Right atrium auricular region (tissue), 2 donors: ENCODE results near the gene LRRC45. TPM values are rescaled to one million over a fixed set of nuclear protein-coding genes. Genes with fewer than 3 reads are reported as not detected.

Experiments used
- DNase-seq: peaks from one replicate; pipeline ENCODE4 v3.0.0-alpha.2; 2019; ENCODE audit warnings: low spot score
- H3K27ac ChIP-seq, 2 donors: fragments of 200-600 bp; sonication (generic); 1 replicate in 1 of 2; 2 replicates in 1 of 2; pipeline ENCODE4 v1.5.1; 2016 to 2019
- H3K27me3 ChIP-seq, 2 donors: fragments of 200-600 bp; sonication (generic); one replicate each; pipeline versions ENCODE4 v1.5.1 to v1.6.0; 2017 to 2019
- H3K36me3 ChIP-seq: fragments of 200-600 bp; sonication (generic); one replicate; pipeline ENCODE4 v1.5.1; 2016
- H3K4me1 ChIP-seq, 2 donors: fragments of 200-600 bp; sonication (generic); one replicate each; pipeline versions ENCODE4 v1.5.1 to v1.6.0; 2017 to 2019
- H3K4me3 ChIP-seq, 2 donors: fragments of 200-600 bp; sonication (generic); 1 replicate in 1 of 2; 2 replicates in 1 of 2; pipeline ENCODE4 v1.5.1; 2017 to 2019; ENCODE audit warnings: mild to moderate bottlenecking in 1 of 2, moderate library complexity in 1 of 2
- H3K9me3 ChIP-seq, 2 donors: fragments of 200-600 bp; sonication (generic); one replicate each; pipeline ENCODE4 v1.5.1; 2019
- total RNA-seq, 2 donors: library from RNA; depleted of rRNA; stranded (reverse); fragments of >200 nt; gene quantifications; one replicate each; pipeline ENCODE4 v1.1.0, GENCODE V29; 2016
- TF ChIP-seq, protein P1 (sequence below), 2 donors: fragments of 200-600 bp; sonication (generic); IDR thresholded peaks; one replicate each; pipeline ENCODE4 v1.5.1; 2019; ENCODE audit warnings: antibody characterized with exemption in 2 of 2

Gene LRRC45
- total RNA-seq, 2 donors from 2014 or later = 4.7 to 4.9 TPM

DNA sequence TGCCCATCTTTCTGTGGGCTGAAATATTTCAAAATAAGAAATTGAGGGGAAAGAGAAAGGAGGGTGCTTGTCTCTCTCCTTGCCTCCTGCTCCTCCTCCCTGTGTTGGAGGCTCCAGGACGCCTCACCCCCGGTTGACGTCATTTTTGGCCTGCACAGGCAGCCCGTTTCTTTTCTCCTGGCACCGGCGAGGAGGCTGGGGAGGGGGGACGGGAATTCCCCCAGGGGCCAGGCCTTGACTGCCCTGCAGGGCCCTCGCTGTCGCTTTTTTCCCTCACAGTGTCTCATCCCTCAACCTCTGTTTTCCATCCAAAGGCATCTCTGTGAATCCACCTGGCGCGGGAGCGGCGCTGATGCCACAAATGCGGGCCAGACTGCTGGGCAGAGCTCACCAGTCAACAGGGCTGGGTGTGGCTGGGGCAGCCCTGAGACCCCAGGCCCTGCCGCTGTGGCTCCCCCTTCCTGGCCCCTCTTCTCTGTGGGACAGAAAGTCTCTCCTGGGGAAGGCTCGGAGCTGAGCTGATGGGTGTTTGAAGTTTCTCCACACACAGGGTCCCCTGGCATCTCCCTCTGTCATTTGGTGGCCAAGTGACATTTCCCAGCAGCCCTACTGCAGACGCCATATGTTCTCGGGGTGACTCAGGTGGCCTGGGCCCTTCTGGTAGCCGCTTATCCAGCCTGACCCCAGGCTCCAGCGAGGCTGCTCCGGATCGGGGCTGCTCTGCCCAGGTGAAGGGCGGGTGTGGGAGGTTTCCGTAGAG is 16.5 kb upstream of the LRRC45 start:
- Histone ChIP-seq H3K27me3 (no peaks in the 10 kb centered on the region), H3K4me3 (no peak overlapping the region), H3K27ac (no peak overlapping the region), H3K9me3 (no peaks in the 10 kb centered on the region), H3K36me3 (no peaks in the 10 kb centered on the region), H3K4me1 (peaks cover 0 to 30% of the 10 kb centered on the region in 2 donors)
- DNase-seq = no peak
- TF ChIP-seq, protein P1, sequence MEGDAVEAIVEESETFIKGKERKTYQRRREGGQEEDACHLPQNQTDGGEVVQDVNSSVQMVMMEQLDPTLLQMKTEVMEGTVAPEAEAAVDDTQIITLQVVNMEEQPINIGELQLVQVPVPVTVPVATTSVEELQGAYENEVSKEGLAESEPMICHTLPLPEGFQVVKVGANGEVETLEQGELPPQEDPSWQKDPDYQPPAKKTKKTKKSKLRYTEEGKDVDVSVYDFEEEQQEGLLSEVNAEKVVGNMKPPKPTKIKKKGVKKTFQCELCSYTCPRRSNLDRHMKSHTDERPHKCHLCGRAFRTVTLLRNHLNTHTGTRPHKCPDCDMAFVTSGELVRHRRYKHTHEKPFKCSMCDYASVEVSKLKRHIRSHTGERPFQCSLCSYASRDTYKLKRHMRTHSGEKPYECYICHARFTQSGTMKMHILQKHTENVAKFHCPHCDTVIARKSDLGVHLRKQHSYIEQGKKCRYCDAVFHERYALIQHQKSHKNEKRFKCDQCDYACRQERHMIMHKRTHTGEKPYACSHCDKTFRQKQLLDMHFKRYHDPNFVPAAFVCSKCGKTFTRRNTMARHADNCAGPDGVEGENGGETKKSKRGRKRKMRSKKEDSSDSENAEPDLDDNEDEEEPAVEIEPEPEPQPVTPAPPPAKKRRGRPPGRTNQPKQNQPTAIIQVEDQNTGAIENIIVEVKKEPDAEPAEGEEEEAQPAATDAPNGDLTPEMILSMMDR (IDR thresholded peaks at IDR 0.05) = no peak

DNA sequence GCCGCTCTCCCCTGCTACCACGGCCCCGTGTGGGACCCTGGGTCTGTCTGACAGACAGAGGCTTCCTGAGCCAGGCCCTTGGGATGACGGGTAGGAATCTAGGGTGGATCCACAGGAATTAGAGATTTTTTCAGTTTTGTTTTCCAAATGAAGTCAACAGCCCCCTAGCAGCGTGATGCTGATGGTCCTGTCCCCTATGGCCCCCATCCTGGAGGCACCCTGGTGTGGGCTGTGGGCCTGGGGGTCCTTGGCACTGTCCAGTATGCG is 15.9 kb upstream of the LRRC45 start:
- Histone ChIP-seq H3K4me3 (no peak overlapping the region), H3K9me3 (no peaks in the 10 kb centered on the region), H3K4me1 (peaks cover 0 to 30% of the 10 kb centered on the region in 2 donors), H3K36me3 (no peaks in the 10 kb centered on the region), H3K27me3 (no peaks in the 10 kb centered on the region), H3K27ac (no peak overlapping the region)
- no peak for DNase-seq
- TF ChIP-seq, protein P1 (IDR thresholded peaks at IDR 0.05) = no peak

DNA sequence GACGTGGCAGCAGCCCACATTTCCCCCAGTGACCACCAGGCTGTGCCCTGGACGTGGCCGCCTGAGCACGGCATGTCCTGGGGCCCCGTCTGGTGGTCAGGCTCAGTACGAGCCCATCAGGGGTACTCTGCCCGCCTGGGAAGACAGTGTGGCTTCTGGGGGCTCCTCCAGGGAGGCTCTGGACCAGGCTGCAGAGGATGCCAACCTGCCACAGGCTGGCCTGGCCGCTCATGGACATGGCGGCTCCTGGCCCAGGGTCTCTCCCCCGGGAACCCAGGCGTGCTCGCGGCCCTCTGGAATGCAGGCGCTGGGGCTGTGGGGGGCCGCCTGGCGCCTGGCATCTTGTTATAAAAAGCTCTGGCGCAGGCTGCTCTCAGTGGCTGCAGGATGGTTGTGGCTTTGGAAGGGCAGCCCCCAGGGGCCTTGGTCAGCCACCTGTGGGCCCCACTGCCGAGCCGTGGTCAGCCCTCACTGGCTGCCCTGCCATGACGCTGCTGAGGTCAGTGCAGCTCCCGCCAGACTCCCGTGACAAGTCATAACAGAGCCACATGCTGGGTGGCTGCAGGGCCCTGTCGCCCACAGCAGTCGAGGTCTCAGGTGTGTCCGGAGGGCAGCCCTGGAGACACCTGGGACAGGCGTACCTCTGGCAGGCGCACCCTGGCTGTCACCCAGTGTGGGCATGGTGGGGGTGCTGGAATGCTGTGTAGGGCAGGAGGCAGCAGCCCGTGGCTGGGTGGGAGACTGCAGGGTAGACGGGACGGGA is 15.4 kb upstream of the LRRC45 start:
- Histone ChIP-seq H3K9me3 (no peaks in the 10 kb centered on the region), H3K27ac (no peak overlapping the region), H3K4me3 (no peak overlapping the region), H3K27me3 (no peaks in the 10 kb centered on the region), H3K4me1 (peaks cover 0 to 29% of the 10 kb centered on the region in 2 donors), H3K36me3 (no peaks in the 10 kb centered on the region)
- no peak for DNase-seq
- TF ChIP-seq, protein P1 (IDR thresholded peaks at IDR 0.05) = no peak

DNA sequence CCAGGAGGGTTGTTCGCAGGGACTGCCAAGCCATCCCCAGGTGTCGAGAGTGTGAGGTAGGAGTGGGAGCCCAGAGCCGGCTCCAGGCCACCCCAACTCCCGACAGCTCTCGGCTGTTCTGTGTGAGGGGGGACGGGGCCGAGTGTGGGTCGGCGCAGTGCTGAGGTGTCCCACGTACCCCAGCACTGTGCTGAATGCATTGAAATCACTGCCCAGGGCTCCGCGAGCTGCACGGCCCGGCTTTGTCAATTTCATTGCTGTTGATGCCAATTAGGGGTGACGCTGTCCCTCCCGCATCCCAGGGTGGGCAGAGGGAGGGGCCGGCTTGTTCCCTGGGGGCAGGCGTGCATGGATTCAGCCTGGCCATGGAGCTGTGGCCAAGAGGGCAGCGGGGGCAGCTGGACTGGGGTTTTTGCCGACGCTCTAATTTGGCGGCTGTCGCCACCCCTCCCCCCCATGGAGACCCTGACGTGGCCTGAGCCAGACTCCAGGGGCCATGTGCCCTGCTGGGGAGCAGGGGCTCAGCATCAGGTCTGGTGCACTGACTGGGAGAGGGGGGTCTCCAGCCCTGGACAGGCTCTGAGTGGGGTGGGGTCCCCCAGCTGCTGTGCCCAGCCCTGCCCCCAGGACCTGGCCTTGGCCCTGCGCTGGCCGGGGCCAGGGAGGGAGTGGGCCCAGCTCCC is 14.7 kb upstream of the LRRC45 start:
- Histone ChIP-seq H3K27ac (no peak overlapping the region), H3K4me3 (no peak overlapping the region), H3K9me3 (no peaks in the 10 kb centered on the region), H3K36me3 (no peaks in the 10 kb centered on the region), H3K27me3 (no peaks in the 10 kb centered on the region), H3K4me1 (peaks cover 0 to 27% of the 10 kb centered on the region in 2 donors)
- no peak for DNase-seq
- TF ChIP-seq, protein P1 (IDR thresholded peaks at IDR 0.05) = no peak

DNA sequence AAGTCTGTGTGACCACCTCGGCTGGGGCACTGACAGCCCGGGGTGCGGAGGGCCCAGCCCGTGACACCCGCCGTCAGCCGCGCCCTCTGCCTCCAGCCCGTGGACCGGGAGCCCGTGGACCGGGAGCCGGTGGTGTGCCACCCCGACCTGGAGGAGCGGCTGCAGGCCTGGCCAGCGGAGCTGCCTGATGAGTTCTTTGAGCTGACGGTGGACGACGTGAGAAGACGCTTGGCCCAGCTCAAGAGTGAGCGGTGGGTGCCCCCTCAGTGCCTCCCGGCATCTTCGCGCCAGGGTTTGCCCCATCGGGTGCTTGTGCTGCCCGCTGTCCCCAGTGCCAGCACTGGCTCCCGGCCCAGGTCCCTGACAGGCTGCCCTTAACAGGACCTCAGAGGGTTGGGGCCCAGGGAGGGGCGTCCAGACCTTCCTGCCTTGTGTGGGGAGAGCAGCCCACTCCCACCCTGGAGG is 14.1 kb upstream of the LRRC45 start:
- H3K27me3 ChIP-seq = no peaks in the 10 kb centered on the region
- H3K4me1 ChIP-seq = peaks cover 0 to 27% of the 10 kb centered on the region in 2 donors
- DNase-seq = no peak
- H3K4me3 ChIP-seq = no peak overlapping the region
- no peaks in the 10 kb centered on the region for H3K36me3 ChIP-seq
- no peak overlapping the region for H3K27ac ChIP-seq
- H3K9me3 ChIP-seq = no peaks in the 10 kb centered on the region
- TF ChIP-seq, protein P1 (IDR thresholded peaks at IDR 0.05) = no peak
